Heart left ventricle (tissue), 13 donors: ENCODE results near the gene C1orf141.

Source experiments
- POLR2A ChIP-seq, 2 donors: fragments of 450-650 bp; IDR thresholded peaks; one replicate each; pipeline ENCODE4 v1.6.1; 2017; ENCODE audit warnings: antibody characterized with exemption in 2 of 2, mild to moderate bottlenecking in 2 of 2, moderate library complexity in 2 of 2
- TF ChIP-seq, protein P1 (sequence below), 12 donors: fragments of 200-600 bp; sonication (generic) in 4 of 12; IDR thresholded peaks; one replicate each; pipeline versions ENCODE4 v1.5.0 to v1.8.0; 2018 to 2022; ENCODE audit warnings: antibody characterized with exemption in 12 of 12, mild to moderate bottlenecking in 5 of 12
- donor health status: ischemic (EF 13 %, LVEDD 7.1; RV severe dilation, severe dysfunction).
- donor health status: DM: no; HTN: yes; CAD: no.
- donor health status: DM: no; HTN: no; CAD: no.
- donor health status: ischemic (EF 25% LVEDD 6.9; RV normal size, moderate dysfunction).
- donor health status: ischemic (EF 25% LVEDD 5.7; RV mildly dilated, moderate dysfunction).
- donor health status: ischemic (EF 35%, LVEDD 5.7; RV mildly dilated, moderate dysfunction).
- donor health status: nonischemic (EF 11% LVEDD 7.7; RV severe dilation, severe dysfunction).
- donor health status: DM: yes; HTN: yes; CAD: no.
- donor health status: PGD.
- donor health status: ischemic (EF 29% LVEDD 5.4; RV normal size, mild dysfunction).
- donor health status: nonischemic (EF 23%, LVEDD 6.1; RV moderate dilation, normal function).

DNA sequence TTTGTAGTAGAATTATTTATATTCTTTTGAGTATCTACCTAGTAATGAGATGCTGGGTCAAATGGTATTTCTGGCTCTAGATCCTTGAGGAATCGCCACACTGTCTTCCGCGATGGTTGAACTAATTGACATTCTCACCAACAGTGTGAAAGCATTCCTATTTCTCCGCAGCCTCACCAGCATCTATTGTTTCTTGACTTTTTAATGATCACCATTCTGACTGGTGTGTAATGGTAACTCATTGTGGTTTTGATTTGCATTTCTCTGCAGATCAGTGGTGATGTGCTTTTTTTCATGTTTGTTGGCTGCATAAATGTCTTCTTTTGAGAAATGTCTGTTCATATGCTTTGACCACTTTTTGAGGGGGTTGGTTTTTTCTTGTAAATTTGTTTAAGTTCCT is 16.2 kb upstream of the C1orf141 start:
- TF ChIP-seq, protein P1, sequence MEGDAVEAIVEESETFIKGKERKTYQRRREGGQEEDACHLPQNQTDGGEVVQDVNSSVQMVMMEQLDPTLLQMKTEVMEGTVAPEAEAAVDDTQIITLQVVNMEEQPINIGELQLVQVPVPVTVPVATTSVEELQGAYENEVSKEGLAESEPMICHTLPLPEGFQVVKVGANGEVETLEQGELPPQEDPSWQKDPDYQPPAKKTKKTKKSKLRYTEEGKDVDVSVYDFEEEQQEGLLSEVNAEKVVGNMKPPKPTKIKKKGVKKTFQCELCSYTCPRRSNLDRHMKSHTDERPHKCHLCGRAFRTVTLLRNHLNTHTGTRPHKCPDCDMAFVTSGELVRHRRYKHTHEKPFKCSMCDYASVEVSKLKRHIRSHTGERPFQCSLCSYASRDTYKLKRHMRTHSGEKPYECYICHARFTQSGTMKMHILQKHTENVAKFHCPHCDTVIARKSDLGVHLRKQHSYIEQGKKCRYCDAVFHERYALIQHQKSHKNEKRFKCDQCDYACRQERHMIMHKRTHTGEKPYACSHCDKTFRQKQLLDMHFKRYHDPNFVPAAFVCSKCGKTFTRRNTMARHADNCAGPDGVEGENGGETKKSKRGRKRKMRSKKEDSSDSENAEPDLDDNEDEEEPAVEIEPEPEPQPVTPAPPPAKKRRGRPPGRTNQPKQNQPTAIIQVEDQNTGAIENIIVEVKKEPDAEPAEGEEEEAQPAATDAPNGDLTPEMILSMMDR (IDR thresholded peaks at IDR 0.05), result no peak
- TF ChIP-seq POLR2A (IDR thresholded peaks at IDR 0.05), result no peak
